GM18498 (cell line): ENCODE results near the gene SYNDIG1L.
"Not testable (repeated sequence)": the region's sequence is repeated elsewhere in the genome, so short reads cannot be mapped to it uniquely, and the experiment has no call there.

Source experiments
- ATAC-seq: cut with Tn5 transposase; IDR thresholded peaks from one replicate; pipeline ENCODE4 v1.9.1; 2021; ENCODE audit warnings: mild to moderate bottlenecking, moderate library complexity; ENCODE audit not compliant: unreplicated experiment

SYNDIG1L gene

DNA sequence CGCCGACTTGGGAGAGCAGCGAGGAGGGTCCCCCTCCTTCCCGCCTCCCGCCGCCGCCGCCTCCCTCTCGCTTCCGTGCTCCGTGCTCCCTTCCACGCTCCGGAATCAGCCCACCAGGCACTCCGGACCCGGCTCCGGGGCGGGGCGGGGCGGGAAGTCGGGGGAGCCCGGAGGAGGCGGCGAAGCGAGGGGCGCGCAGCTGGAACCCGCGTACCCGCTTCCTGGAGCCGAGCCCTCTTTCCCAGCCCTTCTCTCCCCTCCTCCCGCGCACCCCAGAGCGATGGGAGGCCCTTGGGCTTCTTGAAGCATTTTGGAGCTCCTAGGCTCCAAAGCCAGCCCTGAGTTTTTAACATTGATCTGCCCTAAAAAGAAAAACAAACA, at the start of gene SYNDIG1L:
Gene SYNDIG1L, minus strand, starts transcription at position 9 of the 381 bp plus-strand sequence. CDS start 16,466 bp downstream, outside the sequence.
- ATAC-seq: no peak

DNA sequence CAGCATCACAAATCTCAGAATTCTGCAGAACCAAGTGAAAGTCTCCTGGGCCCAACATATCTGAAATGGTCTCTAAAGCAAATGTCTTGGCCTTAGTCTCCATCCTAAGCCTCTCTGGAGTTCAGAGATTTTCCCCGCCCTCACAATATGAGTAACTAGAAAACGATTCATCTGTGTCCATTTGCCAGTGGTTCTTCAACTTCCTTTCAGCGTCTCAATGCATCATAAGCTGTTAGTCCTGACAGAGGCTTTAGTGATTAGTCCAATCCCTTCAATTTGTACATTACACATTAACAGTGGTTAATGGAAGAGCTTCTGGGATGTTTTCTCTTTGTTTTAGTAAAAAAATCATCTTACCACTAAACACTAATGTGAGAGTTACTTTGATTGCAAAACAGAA, 49.7 kb upstream of the SYNDIG1L start:
- no peak for ATAC-seq

DNA sequence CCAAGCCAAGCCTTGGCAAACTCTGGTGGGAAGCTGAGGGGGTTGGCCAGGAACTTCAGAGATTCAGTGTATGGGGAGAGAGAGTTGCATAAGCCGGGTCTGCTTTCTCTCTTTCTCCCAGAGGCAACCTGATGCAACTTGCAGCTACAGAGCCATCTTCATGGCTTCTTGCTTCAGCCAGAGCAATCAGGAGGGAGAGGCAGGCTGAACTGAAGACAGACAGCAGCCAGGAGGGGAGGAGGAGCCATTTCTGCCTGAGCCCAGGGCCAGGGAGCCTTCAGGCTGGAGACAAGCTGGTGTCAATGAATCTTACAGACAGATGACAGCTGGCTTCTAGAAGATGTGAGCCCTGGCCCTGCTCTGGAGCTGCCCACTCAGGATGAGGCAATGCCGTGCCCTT, 48.4 kb upstream of the SYNDIG1L start:
- no peak for ATAC-seq

DNA sequence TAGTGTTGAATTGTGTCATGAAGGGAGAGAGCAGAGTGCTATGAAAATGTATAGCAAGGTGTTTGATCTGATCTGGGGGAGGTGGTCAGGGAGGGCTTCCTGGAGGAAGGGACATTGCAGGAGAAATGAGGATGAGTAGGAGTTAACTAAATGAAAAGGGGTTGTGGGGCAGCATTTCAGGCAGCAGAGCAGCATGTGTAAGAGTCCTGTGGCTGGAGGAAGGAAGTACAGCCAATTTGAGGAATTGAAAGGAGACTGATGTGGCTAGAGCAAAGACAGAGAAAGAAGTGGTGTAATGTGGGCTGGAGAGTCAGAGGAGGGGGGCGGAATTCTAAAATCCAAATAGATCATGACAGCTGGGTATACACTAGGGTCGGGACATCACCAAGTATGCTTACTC, 46.6 kb upstream of the SYNDIG1L start:
- ATAC-seq: no peak

GRCh38 chr14:74469548-74470518, 43.8 kb upstream of the SYNDIG1L start:
- ATAC-seq: no peak

DNA sequence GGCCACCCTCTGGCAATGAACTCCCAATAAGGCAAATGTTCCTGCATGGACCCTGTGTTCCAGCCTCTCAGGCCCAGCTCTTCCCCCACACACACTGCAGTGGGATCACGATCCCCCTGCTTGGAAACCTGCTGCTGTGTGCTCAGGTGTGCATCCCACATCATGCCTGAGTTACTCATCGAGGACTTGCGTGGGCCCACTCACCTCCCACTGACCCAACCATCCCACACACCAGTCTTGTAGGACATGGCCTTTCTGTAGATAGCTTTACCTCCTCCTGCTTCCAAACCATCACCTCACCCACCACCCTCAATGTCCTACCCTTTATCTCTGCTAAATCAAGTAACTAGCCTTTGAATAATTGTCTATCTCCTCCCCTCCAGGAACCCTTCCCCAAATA, 42.5 kb upstream of the SYNDIG1L start:
- no peak for ATAC-seq

DNA sequence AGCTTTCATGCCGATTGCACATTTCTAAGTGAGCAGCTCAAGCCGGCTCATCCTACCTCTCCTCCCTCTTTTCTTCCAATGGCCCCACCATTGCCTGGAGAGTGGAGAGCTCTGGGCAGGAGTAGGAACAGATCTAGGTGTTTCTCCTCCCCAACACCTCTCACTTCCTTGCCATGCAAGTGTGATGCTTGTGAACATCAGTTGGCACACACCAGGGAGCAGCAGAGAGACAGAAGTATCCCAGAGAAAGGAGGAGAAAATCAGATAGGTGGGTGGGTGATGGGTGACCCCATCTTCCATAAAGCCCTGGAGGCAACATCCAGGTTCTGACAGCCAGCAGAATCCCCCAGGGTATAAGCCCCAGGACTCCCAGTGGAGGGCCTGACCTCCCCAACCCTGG, 39.3 kb upstream of the SYNDIG1L start:
- no peak for ATAC-seq

DNA sequence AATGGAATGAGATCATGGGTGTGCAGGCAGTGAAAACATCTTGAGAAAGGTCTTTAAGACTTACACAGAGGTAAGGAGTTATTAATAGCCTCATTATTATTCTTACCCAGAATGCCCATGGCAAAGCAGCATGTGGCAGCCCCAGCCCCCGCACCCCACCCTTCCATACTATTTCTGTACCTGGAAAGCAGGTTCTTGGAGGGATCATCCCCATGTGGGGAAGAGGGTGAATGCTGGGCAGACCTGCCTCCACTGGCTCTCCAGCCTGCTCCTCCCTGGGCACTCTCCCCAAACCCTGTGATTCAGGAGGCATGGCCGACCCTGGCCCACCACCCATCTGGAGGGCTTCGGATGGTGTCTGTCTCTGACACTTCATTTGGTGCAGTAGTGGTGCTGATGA, 38.8 kb upstream of the SYNDIG1L start:
- ATAC-seq: no peak

- ATAC-seq: no peak
These were observed 37.7 kb upstream of the SYNDIG1L start for GRCh38 chr14:74463697-74464096.

DNA sequence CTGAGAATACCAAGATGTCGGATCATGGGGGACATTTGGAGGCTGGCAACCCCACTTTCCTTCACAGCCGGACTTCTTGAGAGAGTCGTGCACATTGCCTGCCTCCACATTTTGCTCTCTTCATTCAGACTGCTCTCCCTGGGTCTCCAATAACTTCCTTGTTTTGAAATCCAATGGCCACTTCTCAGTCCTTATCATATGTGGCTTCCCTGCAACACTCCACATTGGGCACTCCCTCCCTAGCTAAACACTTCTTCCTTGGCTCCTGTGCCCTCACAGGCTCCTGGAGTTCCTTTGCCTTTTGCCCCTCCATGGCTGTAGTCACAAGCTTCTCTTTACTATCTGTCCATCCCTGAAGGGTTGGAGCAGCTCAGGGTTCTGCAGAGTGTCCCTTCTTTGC, 37.0 kb upstream of the SYNDIG1L start:
- ATAC-seq: no peak

GRCh38 chr14:74459976-74460375, 34.0 kb upstream of the SYNDIG1L start:
- no peak for ATAC-seq

DNA sequence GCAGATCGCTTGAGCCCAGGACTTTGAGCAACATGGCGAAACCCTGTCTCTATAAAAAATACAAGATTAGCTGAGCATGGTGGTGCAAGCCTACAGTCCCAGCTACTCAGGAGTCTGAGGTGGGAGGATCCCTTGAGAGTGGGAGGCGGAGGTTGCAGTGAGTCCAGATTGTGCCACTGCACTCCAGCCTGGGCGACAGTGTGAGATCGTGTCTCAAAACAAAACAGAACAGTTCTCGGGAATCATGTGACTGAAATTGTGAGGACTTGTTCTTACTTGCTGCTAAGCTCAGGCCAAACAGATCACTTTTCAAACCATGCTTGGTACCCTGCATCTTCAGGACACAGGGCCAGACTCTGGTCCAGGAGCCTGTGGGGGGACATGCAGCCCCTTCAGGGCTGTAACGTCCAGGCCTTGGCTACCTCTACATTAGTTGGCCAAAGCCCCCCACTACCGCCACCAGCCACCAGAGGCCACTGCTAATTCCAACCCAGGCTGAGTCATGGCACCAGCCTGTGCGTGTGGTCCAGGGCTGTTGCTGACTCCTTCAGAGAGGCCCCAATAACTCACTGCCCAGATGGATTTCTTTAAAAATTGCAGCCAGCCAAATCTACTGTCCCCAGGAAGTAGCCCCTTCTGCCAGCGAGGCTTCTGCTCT, 33.4 kb upstream of the SYNDIG1L start:
- no peak for ATAC-seq

DNA sequence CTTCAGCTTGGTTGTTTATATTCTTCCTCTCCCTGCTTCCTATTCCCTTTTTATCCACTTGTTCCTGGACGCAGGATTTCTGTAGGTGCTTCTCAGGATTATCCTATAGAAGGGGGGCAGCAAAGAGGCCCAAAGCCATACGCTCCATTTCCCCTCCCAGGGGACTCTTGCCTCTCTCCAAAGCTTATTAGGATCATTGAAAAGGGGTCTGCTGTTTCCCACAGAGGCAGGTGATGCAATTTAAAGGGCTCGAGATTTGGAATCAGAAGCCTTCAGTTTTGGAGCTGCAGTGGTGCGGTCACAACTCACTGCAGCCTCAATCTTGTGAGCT, 31.5 kb upstream of the SYNDIG1L start:
- ATAC-seq: no peak

- ATAC-seq: no peak
These were observed 30.9 kb upstream of the SYNDIG1L start for GRCh38 chr14:74456684-74457564.

DNA sequence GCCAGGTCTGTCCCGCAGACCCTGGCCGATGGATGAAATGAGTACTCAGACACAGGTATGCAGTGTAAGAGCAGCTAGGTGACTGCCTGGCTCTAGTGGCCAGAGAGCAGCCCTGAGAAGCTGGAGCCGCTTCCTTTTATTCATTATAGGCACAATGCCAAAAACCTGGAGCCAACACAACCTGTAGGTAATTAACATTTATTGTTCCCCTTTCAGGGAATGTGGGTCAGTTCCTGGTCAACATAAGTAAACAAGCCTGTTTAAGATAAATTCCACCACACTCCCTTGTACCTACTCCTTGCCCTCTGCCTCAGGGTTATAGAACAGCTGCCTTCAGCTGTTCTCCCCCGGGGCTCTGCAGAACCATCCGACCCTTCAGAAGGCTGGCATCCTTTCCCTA, 28.4 kb upstream of the SYNDIG1L start:
- ATAC-seq: not testable (repeated sequence)

DNA sequence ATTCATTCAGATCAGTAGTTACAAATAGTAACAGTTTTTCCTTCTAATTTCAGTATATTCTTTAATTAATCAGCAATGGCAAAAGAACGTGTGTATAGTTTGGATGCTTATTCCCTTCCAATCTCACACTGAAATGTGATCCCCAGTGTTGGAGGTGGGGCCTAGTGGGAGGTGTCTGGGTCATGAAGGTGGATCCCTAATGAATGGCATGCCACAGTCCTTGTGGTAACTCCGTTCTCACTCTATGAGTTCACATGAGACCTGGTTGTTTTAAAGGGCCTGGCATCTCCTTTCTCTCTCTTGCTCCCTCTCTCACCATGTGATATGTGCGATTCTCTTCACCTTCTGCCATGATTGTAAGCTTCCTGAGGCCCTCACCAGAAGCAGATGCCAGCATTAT, 18.9 kb upstream of the SYNDIG1L start:
- ATAC-seq: no peak

DNA sequence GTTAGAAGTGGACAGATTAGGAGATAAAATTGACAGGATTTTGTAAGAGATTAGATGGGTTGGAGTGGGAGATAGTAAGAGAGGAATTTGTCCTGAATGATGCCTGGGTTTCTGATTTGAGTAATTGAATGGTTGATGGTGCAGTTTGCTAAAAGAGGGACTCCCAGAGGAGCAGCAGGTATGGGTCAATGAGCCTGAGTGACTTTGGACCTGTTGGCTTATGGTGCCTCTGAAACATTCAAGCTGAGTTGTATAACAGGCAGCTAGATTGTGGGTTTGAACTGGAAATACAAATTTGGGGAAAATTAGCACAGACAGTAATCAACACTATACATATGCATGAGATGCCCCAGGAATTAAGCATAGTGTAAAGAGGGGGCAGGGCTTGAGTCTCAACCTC, 16.7 kb upstream of the SYNDIG1L start:
- no peak for ATAC-seq

DNA sequence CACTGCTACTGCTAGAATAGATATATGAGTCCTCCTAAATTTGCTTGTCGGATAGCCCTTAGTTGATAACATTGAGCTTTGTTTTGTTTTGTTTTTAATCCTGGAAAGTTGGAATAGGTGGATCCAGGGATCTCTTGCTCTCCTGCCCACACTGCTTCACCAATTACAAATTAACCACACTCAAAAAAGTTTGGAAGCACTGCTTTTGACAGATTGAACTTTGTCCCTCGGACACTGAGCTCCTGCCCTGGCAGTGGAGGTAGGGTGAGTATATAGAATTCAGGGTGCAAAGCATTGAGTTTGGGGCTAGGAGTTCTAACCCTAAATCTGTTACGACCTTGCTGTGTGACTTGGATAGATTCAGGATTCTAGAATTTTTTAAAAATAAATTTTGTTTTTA, 15.1 kb upstream of the SYNDIG1L start:
- no peak for ATAC-seq

DNA sequence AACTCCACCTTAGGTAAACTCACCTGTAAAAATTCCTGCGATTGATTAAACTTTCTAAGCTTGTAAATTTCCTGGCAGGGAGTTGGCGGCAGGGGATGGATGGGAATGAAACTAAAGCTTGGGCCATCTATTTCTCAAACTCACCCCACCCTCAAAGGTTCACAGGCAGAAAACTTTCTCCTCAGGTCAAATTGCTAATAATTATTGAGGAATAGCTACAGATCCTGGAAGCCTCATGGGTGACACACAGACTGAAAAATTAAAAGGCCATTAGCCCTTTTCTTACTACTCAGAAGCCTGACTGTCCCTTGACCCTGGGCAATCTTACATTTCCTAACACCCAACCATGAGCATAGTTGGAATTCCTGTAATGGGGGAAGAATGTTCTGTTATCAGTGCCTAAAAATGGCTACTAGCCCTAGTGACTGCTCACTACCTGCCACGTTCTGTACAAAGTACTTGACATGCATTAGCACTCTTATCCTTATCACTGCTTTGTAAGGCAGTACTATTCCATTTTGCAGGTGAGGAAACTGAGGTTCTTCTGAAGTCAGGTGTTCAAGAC, 12.4 kb upstream of the SYNDIG1L start:
- no peak for ATAC-seq

GRCh38 chr14:74437496-74438053, 11.6 kb upstream of the SYNDIG1L start:
- ATAC-seq: no peak

- no peak for ATAC-seq
These were observed 8.3 kb upstream of the SYNDIG1L start for GRCh38 chr14:74434294-74434693.
